Measurements from ENCODE around the gene OPCML. TPM values are rescaled to one million over a fixed set of nuclear protein-coding genes. Genes with fewer than 3 reads are reported as not detected.

OPCML gene
- total RNA-seq, 1 donor from 2014 or later: 0.12 TPM

GRCh38 chr11:132538642-132539041 is 993.7 kb downstream of the OPCML start:
- intact Hi-C loops (cut with DNase I): no loop called here
- Histone ChIP-seq H3K9me3 (no peaks in the 10 kb centered on the region), H3K27ac (no peak overlapping the region), H3K36me3 (no peaks in the 10 kb centered on the region), H3K27me3 (ENCODE audit: low read depth) (no peaks in the 10 kb centered on the region), H3K4me3 (no peak overlapping the region), H3K4me1 (no peaks in the 10 kb centered on the region)
- no peak for DNase-seq
- ATAC-seq: no peak
- no peak for TF ChIP-seq CTCF (IDR thresholded peaks at IDR 0.05)

GRCh38 chr11:132535830-132536229 is 996.5 kb downstream of the OPCML start:
- no peaks in the 10 kb centered on the region for H3K36me3 ChIP-seq
- intact Hi-C loops (cut with DNase I): no loop called here
- peak in 1 of 2 donors; percentile 32 for ATAC-seq
- no peaks in the 10 kb centered on the region for H3K4me1 ChIP-seq
- no peak overlapping the region for H3K4me3 ChIP-seq
- H3K27me3 ChIP-seq (ENCODE audit: low read depth): no peaks in the 10 kb centered on the region
- TF ChIP-seq CTCF (IDR thresholded peaks at IDR 0.05): no peak
- no peaks in the 10 kb centered on the region for H3K9me3 ChIP-seq
- DNase-seq: no peak
- H3K27ac ChIP-seq: no peak overlapping the region

GRCh38 chr11:132531921-132532320 is 1000.4 kb downstream of the OPCML start:
- DNase-seq (no peak), ATAC-seq (no peak)
- no peak overlapping the region for H3K27ac ChIP-seq
- intact Hi-C loops (cut with DNase I): no loop called here
- no peak overlapping the region for H3K4me3 ChIP-seq
- H3K36me3 ChIP-seq: no peaks in the 10 kb centered on the region
- H3K4me1 ChIP-seq: no peaks in the 10 kb centered on the region
- H3K9me3 ChIP-seq: no peaks in the 10 kb centered on the region
- no peaks in the 10 kb centered on the region for H3K27me3 ChIP-seq (ENCODE audit: low read depth)
- TF ChIP-seq CTCF (IDR thresholded peaks at IDR 0.05): no peak

GRCh38 chr11:132528181-132528580 is 1004.1 kb downstream of the OPCML start:
- ATAC-seq: no peak
- Histone ChIP-seq H3K27ac (no peak overlapping the region), H3K4me1 (no peaks in the 10 kb centered on the region), H3K9me3 (no peaks in the 10 kb centered on the region), H3K4me3 (no peak overlapping the region), H3K27me3 (ENCODE audit: low read depth) (no peaks in the 10 kb centered on the region), H3K36me3 (no peaks in the 10 kb centered on the region)
- intact Hi-C loops (cut with DNase I): no loop called here
- TF ChIP-seq CTCF (IDR thresholded peaks at IDR 0.05): no peak
- DNase-seq: no peak

GRCh38 chr11:132523929-132524328 is 1008.4 kb downstream of the OPCML start:
- H3K4me3 ChIP-seq: no peak overlapping the region
- ATAC-seq: no peak
- intact Hi-C loops (cut with DNase I): no loop called here

More at GRCh38 chr11:132523929-132524328, 1008.4 kb downstream of the OPCML start:
- no peak for DNase-seq
- no peaks in the 10 kb centered on the region for H3K36me3 ChIP-seq
- H3K27ac ChIP-seq: no peak overlapping the region
- no peak for TF ChIP-seq CTCF (IDR thresholded peaks at IDR 0.05)
- H3K27me3 ChIP-seq (ENCODE audit: low read depth): no peaks in the 10 kb centered on the region
- H3K4me1 ChIP-seq: no peaks in the 10 kb centered on the region
- H3K9me3 ChIP-seq: no peaks in the 10 kb centered on the region

All from lower lobe of right lung (tissue), 2 donors.